D341Med (cell line): Measurements from ENCODE around the gene RAB11FIP2.

Experiments used
- DNase-seq: peaks from one replicate; pipeline ENCODE4 v3.0.0; 2012; ENCODE audit warnings: low spot score

The RAB11FIP2 gene

GRCh38 chr10:117980755-117981702 lies 65.7 kb downstream of the RAB11FIP2 start:
- DNase-seq: no peak

GRCh38 chr10:117980216-117980615 lies 66.5 kb downstream of the RAB11FIP2 start:
- no peak for DNase-seq

GRCh38 chr10:117972168-117972837 lies 74.4 kb downstream of the RAB11FIP2 start:
- DNase-seq: no peak

- no peak for DNase-seq
Observed at GRCh38 chr10:117970962-117971361, 75.8 kb downstream of the RAB11FIP2 start.

- no peak for DNase-seq
Observed at GRCh38 chr10:117969592-117969991, 77.1 kb downstream of the RAB11FIP2 start.

GRCh38 chr10:117968354-117969182 lies 78.2 kb downstream of the RAB11FIP2 start:
- DNase-seq: no peak

GRCh38 chr10:117967149-117967650 lies 79.5 kb downstream of the RAB11FIP2 start:
- DNase-seq: peak; percentile 33

- no peak for DNase-seq
Observed at GRCh38 chr10:117965984-117966383, 80.8 kb downstream of the RAB11FIP2 start.

- DNase-seq: no peak
Observed at GRCh38 chr10:117964536-117964935, 82.2 kb downstream of the RAB11FIP2 start.

GRCh38 chr10:117960345-117960935 lies 86.3 kb downstream of the RAB11FIP2 start:
- DNase-seq: no peak

- no peak for DNase-seq
Observed at GRCh38 chr10:117956972-117957371, 89.8 kb downstream of the RAB11FIP2 start.

GRCh38 chr10:117955176-117955575 lies 91.6 kb downstream of the RAB11FIP2 start:
- no peak for DNase-seq
